A549 (cell line): ENCODE measurements around the gene CACNA1C. TPM values are rescaled to one million over a fixed set of nuclear protein-coding genes. Genes with fewer than 3 reads are reported as not detected.

Source experiments
- ATAC-seq, 2 experiments: fragments of 200-7000 bp in 1 of 2; fragments of >200 bp in 1 of 2; cut with Nextera tagmentation in 1 of 2; cut with Tn5 transposase in 1 of 2; 3 replicates each; pipeline versions ENCODE4 v1.8.0 to v1.9.1; 2018 to 2020; ENCODE audit warnings: mild to moderate bottlenecking in 1 of 2, moderate library complexity in 1 of 2
- CTCF ChIA-PET: fragments of 300-600 bp; sonication (Branson Sonifier 250); formaldehyde crosslinking; extraction: SDS; loops from one replicate; lab custom pipeline; 2021; ENCODE audit warnings: antibody characterized with exemption, inconsistent platforms; lab: Yijun Ruan, JAX
- POLR2A ChIA-PET: fragments of 350-600 bp; formaldehyde crosslinking; extraction: SDS; loops from one replicate; lab custom pipeline; 2021; ENCODE audit warnings: antibody characterized with exemption, inconsistent platforms; lab: Yijun Ruan, JAX
- DNase-seq, 2 experiments: peaks; one replicate each; pipeline versions ENCODE4 v3.0.0 to v3.0.0-alpha.2; 2011 to 2016; ENCODE audit warnings: low read depth in 1 of 2, low spot score in 1 of 2
- FAIRE-seq: peaks from 2 replicates; lab custom pipeline; 2011; peaks lifted over from hg19 to GRCh38; lab: Jason Lieb, UNC
- H3K27ac ChIP-seq, 2 experiments: fragments of >200 bp; sonication (Bioruptor Twin); formaldehyde crosslinking; 3 replicates each; pipeline ENCODE4 v1.5.1; 2016 to 2017
- H3K4me1 ChIP-seq: fragments of >200 bp; sonication (Bioruptor Twin); formaldehyde crosslinking; 3 replicates; pipeline ENCODE4 v1.6.1; 2016
- H3K4me2 ChIP-seq: fragments of >200 bp; sonication (Bioruptor Twin); formaldehyde crosslinking; 3 replicates; pipeline ENCODE4 v1.6.1; 2016
- H3K4me3 ChIP-seq: fragments of >200 bp; sonication (Bioruptor Twin); formaldehyde crosslinking; 3 replicates; pipeline ENCODE4 v1.5.1; 2016
- H3K9me3 ChIP-seq: fragments of >200 bp; sonication (Bioruptor Twin); formaldehyde crosslinking; 3 replicates; pipeline ENCODE4 v1.6.1; 2016
- BCL3 ChIP-seq: fragments of >200 bp; sonication (Bioruptor Twin); formaldehyde crosslinking; IDR thresholded peaks from 3 replicates; pipeline ENCODE4 v1.6.1; 2016
- BHLHE40 ChIP-seq: IDR thresholded peaks from 2 replicates; pipeline ENCODE4 v1.6.1; 2012; ENCODE audit warnings: low read depth, low read length, inconsistent platforms
- CBX8 ChIP-seq: fragments of 200-600 bp; sonication (generic); IDR thresholded peaks from 2 replicates; pipeline ENCODE4 v1.6.1; 2016
- CHD2 ChIP-seq: fragments of 150-350 bp; IDR thresholded peaks from 2 replicates; pipeline ENCODE4 v1.6.1; 2014; ENCODE audit warnings: low read length; ENCODE audit not compliant: partially characterized antibody
- E2F6 ChIP-seq: IDR thresholded peaks from 2 replicates; pipeline ENCODE4 v1.6.1; 2012; ENCODE audit warnings: low read depth, borderline replicate concordance
- EHMT2 ChIP-seq: fragments of 200-600 bp; sonication (generic); IDR thresholded peaks from 2 replicates; pipeline ENCODE4 v1.6.1; 2016; ENCODE audit warnings: antibody characterized with exemption, low read depth, mild to moderate bottlenecking, moderate library complexity
- ELK1 ChIP-seq: fragments of 150-350 bp; IDR thresholded peaks from 2 replicates; pipeline ENCODE4 v1.6.1; 2014; ENCODE audit warnings: low read depth, mild to moderate bottlenecking, low read length
- EP300 ChIP-seq, 2 experiments: fragments of >200 bp; sonication (Bioruptor Twin); formaldehyde crosslinking; IDR thresholded peaks; 2 replicates in 1 of 2; 3 replicates in 1 of 2; pipeline ENCODE4 v1.6.1; 2016 to 2017
- GATA3 ChIP-seq: IDR thresholded peaks from 2 replicates; pipeline ENCODE4 v1.6.1; 2012; ENCODE audit warnings: borderline replicate concordance
- HMGXB4 ChIP-seq: fragments of 250-450 bp; sonication (Bioruptor Pico); IDR thresholded peaks from 2 replicates; pipeline ENCODE4 v1.5.0; 2021; ENCODE audit warnings: mild to moderate bottlenecking, moderate library complexity, borderline replicate concordance
- HOXB5 ChIP-seq: fragments of 250-450 bp; sonication (Bioruptor Pico); IDR thresholded peaks from 2 replicates; pipeline ENCODE4 v1.5.0; 2020; ENCODE audit warnings: mild to moderate bottlenecking, moderate library complexity
- JUNB ChIP-seq: fragments of >200 bp; sonication (Bioruptor Twin); formaldehyde crosslinking; IDR thresholded peaks from 2 replicates; pipeline ENCODE4 v1.6.1; 2016
- MAFK ChIP-seq: fragments of 450-650 bp; IDR thresholded peaks from 2 replicates; pipeline ENCODE4 v1.6.1; 2014; ENCODE audit not compliant: partially characterized antibody
- MAZ ChIP-seq: fragments of 150-350 bp; IDR thresholded peaks from 2 replicates; pipeline ENCODE4 v1.6.1; 2014; ENCODE audit warnings: antibody characterized with exemption, low read depth, low read length, borderline replicate concordance
- NFE2L2 ChIP-seq: fragments of 150-350 bp; conservative IDR thresholded peaks from 2 replicates; pipeline ENCODE4 v1.6.1; 2014; ENCODE audit warnings: low read length
- NR3C1 ChIP-seq: fragments of >200 bp; sonication (Bioruptor Twin); formaldehyde crosslinking; IDR thresholded peaks from 3 replicates; pipeline ENCODE4 v1.6.1; 2017
- PBX3 ChIP-seq: IDR thresholded peaks from 2 replicates; pipeline ENCODE4 v1.6.1; 2012
- PHF8 ChIP-seq: fragments of 200-600 bp; sonication (generic); IDR thresholded peaks from 2 replicates; pipeline ENCODE4 v1.6.1; 2016; ENCODE audit warnings: low read depth, mild to moderate bottlenecking, antibody characterized with exemption, moderate library complexity, borderline replicate concordance
- POLR2A ChIP-seq: IDR thresholded peaks from 2 replicates; pipeline ENCODE4 v1.6.1; 2012; ENCODE audit warnings: mild to moderate bottlenecking, low read length
- RARB ChIP-seq: fragments of 250-450 bp; sonication (Bioruptor Pico); IDR thresholded peaks from 2 replicates; pipeline ENCODE4 v1.8.0; 2021; ENCODE audit warnings: mild to moderate bottlenecking, moderate library complexity
- RCOR1 ChIP-seq: fragments of 150-350 bp; IDR thresholded peaks from 2 replicates; pipeline ENCODE4 v1.6.1; 2014; ENCODE audit warnings: antibody characterized with exemption, low read length, low read depth
- REST ChIP-seq: fragments of 200-600 bp; sonication (generic); IDR thresholded peaks from 2 replicates; pipeline ENCODE4 v1.6.1; 2016; ENCODE audit warnings: antibody characterized with exemption, mild to moderate bottlenecking, moderate library complexity
- RNF2 ChIP-seq: fragments of 200-600 bp; sonication (generic); IDR thresholded peaks from 2 replicates; pipeline ENCODE4 v1.6.1; 2016; ENCODE audit warnings: low read depth, mild to moderate bottlenecking, antibody characterized with exemption, moderate library complexity, borderline replicate concordance
- SREBF2 ChIP-seq: fragments of 450-650 bp; IDR thresholded peaks from 2 replicates; pipeline ENCODE4 v1.6.1; 2014; ENCODE audit warnings: mild to moderate bottlenecking, moderate library complexity
- ZC3H11A ChIP-seq: fragments of 450-650 bp; IDR thresholded peaks from 2 replicates; pipeline ENCODE4 v1.6.1; 2014; ENCODE audit warnings: antibody characterized with exemption, mild to moderate bottlenecking
- ZSCAN20 ChIP-seq: fragments of 250-450 bp; sonication (Bioruptor Pico); IDR thresholded peaks from 2 replicates; pipeline ENCODE4 v1.8.0; 2022; ENCODE audit warnings: mild to moderate bottlenecking, moderate library complexity
- WGBS: methylation state at CpG from one replicate; pipeline ENCODE4 v1.1.6; 2017; ENCODE audit errors: missing lambda C conversion rate; 5-methylcytosine and 5-hydroxymethylcytosine counted together
- polyA plus RNA-seq, 4 experiments: library from polyadenylated mRNA; depleted of rRNA in 3 of 4; stranded (reverse); fragments of >200 nt; fragmentation: RNase III in 1 of 4; extraction: RNeasy Plus Mini Kit Qiagen cat#74134 plus additional on column Dnase treatment in 1 of 4; gene quantifications; 2 replicates in 3 of 4; 3 replicates in 1 of 4; pipeline ENCODE4 v1.2.3, GENCODE V29; 2011 to 2017

The CACNA1C gene
- polyA plus RNA-seq, 2 of the 4 experiments (the other 2 are of a cell fraction) = not detected

GRCh38 chr12:2300168-2300567, 247.4 kb downstream of the CACNA1C start:
- FAIRE-seq = no peak
- ChIA-PET CTCF (interaction anchor here (0.6 to 2.4 kb wide), 3 partner anchors 9 to 48 kb away, joined by 3 to 18 read pairs (median 3); no protein-coding TSS in a partner anchor), POLR2A (no interaction called here)
- 61% methylated on average over 6 of the region's 6 CpGs for WGBS
- Histone ChIP-seq H3K9me3 (no peaks in the 10 kb centered on the region), H3K4me2 (no peak overlapping the region), H3K4me3 (no peak overlapping the region), H3K4me1 (no peaks in the 10 kb centered on the region), H3K27ac (no peak overlapping the region)
- TF ChIP-seq PHF8 (no peak), GATA3 (no peak), MAFK (no peak), RNF2 (no peak), ZC3H11A (no peak), ZSCAN20 (CRISPR knock-in tag) (no peak), NFE2L2 (no peak), REST (no peak), NR3C1 (no peak), RCOR1 (no peak), HMGXB4 (CRISPR knock-in tag) (no peak), BCL3 (no peak), E2F6 (no peak), ELK1 (no peak), JUNB (no peak), EP300 (IDR thresholded peaks at IDR 0.05) (no peak), RARB (CRISPR knock-in tag) (no peak), BHLHE40 (no peak)
- no peak for DNase-seq
- ATAC-seq = no peak

GRCh38 chr12:2300886-2301285, 248.1 kb downstream of the CACNA1C start:
- TF ChIP-seq PBX3 (no peak), MAFK (no peak), MAZ (no peak), NR3C1 (no peak), POLR2A (no peak), RNF2 (no peak), RCOR1 (no peak), BCL3 (no peak), CBX8 (no peak), SREBF2 (no peak), HOXB5 (CRISPR knock-in tag) (no peak), EHMT2 (no peak), CHD2 (no peak)
- WGBS = 48% methylated on average over 11 of the region's 11 CpGs
- Histone ChIP-seq H3K4me1 (no peaks in the 10 kb centered on the region), H3K9me3 (no peaks in the 10 kb centered on the region), H3K4me2 (no peak overlapping the region), H3K4me3 (no peak overlapping the region), H3K27ac (no peak overlapping the region)
- CTCF ChIA-PET = interaction anchor here (0.6 to 2.4 kb wide), 2 partner anchors 10 to 47 kb away, joined by 3 to 18 read pairs; no protein-coding TSS in a partner anchor
- POLR2A ChIA-PET = no interaction called here
- FAIRE-seq = no peak
- ATAC-seq = no peak
- no peak for DNase-seq
